ENCODE measurements around the gene DDX39A.
"Not testable (repeated sequence)": the region's sequence is repeated elsewhere in the genome, so short reads cannot be mapped to it uniquely, and the experiment has no call there.

The DDX39A gene

DNA sequence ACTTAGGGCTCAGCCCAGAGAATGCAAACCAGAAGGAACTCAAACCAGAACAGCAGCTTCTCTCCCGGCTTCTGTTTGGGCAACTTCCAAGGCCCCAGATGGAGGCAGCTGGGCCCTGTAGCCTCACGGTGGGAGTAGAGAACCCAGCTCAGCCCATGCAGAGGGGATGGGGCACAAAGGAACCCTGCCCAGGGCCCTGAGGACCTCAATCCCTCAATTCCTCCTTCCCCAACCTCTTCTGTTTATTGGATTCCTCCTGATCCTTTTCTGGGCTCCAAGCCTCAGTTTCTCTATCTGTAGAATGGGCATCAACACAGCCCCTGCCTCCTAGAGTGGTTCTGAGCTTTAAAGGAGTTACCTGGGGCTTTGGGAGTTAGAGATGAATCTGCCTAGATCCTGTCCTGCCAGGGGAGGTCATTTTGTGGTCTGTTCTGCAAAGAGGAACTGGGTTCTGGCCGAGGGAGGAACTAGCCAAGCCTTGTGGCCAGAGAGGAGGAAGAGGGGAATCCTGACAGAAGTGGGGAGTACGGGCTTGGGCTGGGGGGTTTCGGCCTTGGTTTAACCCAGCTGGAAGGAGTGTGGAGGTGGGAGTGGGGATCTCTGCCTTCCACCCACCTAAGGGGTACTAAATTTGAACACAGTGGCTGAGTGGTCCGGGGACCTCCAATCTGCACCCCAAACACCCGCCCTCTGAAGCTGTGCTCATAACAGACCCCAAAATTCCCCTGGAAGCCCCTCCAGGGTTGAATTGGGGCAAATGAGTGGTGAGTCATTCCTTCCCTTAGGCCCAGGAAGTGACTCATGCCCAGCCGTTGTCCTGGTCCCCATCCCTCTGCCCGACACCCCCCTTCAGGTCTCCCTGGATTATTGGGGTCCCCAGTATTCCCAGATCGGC is 35.2 kb downstream of the DDX39A start:
- peak in 1 of 2 experiments; percentile 14 for DNase-seq

DNA sequence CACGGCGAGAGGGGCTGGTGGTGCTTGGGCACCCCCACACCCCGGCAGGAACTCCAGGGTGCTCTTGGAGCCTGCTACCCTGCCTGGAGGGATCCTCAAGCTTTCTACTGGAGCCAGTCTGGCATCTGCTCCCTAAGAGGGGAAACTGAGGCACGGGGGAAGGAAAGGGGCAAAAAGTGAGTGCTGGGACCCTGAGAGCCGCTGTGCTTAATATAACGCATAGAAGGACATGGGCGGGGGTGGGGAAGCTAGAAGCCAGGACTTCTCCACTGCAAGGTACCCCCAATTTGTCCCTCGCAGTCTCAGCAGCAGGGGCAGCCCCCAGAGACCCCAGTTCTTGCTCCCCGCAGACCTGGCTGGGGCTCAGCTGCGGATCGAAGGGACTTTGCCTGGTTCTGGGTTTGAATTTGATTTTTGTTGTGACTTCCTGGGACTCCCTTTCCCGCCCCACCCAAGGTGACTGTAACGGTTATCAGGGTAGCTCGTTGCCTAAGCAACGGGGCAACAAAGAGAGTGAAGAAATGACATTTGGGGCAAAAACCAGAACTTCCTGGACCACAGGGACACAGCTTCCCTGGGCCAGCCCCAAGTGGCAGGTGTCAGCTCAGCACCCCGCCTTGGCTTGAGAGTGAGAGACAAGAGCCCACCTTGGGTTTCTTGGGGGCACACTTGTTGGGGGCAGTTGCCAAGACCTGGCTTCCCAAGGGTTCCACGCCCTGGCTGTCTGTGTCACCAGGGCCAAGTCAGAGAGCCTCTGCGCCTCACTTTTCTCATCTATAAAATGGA is 37.3 kb downstream of the DDX39A start:
- no peak for DNase-seq

DNA sequence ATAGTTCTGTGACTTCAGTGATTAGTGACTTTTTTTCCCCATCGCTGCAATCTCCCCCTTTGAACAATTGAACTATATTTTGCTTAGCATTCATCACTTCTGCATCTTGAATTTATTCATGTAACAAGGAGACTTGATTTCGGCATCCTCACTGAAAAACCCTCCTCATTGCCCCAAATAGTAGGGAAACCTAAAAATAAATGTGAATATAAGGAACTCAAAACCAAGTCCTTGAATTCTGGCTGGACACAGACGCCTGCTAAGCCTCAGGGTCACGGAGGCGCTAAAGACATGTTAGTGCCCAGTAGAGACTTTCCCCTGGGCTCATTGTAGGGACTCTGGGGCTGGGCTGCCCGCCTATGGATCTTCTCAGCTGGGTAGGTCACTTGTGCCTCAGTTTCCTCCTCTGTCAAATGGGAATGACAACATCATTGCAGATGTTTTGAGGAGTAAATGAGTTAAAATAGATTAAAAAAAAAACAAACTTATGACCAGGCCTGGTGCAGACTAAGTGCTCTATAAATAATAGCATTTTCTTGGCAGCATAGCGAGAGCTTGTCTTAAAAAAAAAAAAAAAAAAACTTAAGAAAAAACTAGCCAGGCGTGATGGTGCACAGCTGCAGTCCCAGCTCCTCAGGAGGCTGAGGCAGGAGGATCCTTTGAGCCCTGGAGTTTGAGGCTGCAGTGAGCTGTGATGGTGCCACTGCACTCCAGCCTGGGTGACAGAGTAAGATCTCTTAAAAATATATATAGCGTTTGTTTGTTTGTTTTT is 39.7 kb downstream of the DDX39A start:
- DNase-seq = no peak

DNA sequence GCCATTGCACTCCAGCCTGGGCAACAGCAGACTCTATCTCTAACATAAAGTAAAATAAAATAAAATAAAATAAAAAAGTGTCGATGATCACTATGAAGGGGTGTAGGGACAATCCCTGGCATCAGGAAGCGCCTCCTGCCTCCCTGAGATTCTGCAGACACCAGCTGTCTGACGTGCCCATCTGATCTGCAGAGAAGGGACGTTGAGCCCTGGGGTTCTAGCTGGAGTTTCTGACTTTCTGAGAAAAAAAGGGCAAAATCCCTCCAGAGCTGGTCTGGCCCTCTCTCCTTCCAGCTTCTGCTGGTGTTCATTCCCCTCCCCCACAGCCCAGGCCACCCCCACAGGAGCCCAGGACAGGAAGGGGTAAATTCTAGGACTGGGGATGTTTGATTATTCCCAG is 40.3 kb downstream of the DDX39A start:
- DNase-seq = no peak

DNA sequence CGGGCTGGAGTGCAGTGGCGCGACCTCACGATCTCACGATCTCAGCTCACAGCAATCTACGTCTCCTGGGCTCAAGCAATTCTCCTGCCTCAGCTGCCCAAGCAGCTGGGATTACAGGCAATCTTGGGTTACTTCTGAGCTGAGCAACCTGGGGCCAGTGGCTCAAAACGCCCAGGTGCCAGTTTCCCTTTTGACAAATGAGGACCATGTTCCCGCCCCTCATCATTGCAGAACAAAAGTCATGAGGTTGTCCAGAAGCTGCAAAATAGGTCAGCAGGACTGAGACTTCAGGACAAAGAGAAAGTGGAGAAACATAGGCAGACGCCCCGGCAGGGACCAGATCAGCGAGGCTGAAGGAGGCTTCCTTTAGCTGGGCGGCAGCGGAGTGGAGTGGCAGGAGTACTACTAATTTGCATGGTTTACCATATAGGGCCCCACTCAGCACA is 41.2 kb downstream of the DDX39A start:
- no peak for DNase-seq

DNA sequence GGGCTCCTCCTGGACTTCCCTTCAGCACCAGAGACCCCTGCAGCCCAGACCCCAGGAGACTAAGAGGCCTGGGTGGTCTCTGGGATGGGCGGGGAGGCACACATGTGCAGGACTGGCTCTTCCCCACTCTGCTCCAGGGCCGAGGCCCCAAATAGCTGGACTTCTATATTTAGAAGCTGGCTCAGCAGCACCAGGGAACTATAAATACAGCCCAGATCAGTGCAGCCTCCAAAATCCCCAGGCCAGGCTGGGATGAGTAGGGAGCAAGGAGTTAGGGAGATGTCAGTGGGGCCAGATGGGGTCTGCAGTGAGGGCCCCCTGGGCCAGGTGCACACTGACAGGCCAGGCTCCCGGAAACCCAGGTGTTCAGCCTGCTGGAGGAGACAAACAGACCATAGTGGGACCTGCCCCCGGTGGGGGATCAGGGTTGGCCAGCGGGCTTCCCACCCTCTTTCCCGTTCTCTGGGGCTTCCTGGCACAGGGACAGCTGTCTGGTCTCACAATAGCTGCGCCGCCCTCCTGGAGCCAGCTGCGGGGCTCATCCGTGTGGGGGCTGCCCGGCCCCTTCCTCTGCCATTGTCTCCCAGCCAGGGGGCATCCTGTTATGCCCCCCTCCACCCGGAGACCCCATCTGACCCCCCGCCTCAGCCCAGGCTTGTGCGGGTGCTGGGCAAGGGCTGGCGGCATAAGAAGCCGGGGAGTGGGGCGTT is 43.4 kb downstream of the DDX39A start:
- no peak for DNase-seq

DNA sequence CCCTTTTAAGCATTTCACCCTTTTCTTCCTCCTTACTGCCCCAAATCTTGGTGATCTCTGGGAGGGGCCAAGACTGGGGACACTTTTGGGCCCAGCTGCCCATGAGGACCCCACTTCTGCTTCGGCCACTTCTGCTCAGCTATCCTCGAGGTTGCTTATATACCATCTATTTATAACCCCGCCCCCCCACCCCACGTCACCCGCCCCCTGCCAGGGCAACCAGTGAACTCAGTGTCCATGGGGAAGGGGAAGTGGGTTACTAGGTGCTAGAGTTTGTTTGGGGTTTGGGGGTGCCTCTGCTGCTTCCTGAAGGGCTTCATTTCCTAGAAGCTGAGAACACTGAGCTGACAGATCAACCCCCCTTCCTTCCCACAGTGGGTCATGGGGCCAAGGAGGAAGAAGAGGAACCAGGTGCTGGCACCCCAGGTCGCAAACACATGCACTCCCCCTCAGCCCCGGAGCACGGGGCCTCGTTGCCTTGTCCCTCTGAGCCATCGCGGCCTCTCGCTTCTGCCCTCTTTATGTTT is 44.0 kb downstream of the DDX39A start:
- no peak for DNase-seq

DNA sequence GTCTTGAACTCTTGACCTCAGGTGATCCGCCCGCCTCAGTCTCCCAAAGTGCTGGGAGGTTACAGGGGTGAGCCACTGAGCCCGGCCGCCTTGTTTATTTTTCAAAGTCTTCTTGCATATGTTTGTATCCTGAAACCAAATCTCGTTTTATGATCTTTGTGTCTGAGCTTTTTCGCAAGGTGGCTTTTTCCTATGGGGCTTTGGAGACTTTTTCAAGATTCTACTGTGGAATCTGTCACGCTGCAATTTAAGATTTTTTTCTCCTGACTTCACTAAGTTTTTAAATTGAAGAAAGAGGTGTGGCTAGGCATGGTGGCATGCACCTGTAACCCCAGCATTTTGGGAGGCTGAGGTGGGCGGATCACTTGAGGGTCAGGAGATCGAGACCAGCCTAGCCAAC is 44.8 kb downstream of the DDX39A start:
- DNase-seq = not testable (repeated sequence)

DNA sequence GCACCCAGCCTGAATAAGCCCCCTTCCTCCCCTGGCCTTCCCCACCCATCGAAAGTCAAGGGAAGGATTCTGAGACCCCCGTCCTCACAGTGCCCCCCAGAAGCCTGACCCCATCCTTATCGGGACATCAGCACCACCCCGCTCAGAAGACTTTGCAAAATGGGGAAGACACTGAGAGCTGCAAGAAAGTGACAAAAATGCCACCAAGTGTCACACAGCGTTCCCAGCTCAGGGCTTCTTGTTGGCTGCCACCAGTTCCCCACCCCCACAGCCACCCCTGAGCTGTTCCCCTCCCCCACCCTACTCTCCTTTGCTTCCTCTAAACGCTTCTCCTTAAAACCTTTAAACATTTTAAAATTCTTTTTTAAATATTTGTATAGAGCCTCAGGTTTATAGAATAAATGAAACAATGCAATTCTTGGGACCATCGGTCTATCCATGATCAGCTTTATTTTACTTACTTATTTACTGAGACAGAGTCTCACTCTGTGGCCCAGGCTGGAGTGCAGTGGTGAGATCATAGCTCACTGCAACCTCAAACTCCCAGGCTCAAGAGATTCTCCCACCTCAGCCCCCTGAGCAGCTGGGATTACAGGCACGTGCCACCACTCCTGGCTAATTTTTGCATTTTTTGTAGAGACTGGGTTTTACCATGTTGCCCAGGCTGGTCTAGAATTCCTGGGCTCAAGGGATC is 46.6 kb downstream of the DDX39A start:
- DNase-seq = not testable (repeated sequence)

DNA sequence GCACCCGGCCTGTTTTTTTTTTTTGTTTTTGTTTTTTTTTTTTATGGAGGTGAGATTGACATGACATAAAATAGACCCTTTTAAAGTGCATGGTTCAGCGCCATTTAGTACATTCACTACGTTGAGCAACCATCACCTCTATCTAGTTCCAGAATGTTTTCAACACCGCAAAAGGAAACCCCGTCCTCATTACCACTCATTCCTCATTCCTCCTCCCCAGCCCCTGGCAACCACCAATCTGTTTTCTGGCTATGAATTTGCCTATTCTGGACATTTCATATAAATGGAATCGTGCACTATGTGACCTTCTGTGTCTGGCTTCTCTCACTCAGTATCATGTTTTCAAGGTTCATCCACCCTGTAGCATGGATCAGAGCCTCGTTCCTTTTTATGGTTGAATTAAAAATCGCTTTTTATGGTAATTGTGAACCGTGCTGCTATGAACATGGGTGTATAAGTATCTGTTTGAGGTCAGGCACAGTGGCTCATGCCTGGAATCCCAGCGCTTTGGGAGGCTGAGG is 47.8 kb downstream of the DDX39A start:
- DNase-seq = no peak

DNA sequence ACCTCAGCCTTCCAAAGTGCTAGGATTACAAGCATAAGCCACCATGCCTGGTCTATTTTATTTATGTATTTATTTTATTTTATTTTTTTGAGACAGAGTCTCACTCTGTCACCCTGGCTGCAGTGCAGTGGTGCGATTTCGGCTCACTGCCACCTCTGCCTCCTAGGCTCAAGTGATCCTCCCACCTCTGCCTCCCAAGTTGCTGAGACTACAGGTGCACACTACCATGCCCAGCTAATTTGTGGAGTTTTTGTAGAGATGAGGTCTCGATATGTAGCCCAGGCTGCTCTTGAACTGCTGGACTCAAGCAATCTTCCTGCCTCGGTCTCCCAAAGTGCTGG is 48.2 kb downstream of the DDX39A start:
- DNase-seq = no peak

DNA sequence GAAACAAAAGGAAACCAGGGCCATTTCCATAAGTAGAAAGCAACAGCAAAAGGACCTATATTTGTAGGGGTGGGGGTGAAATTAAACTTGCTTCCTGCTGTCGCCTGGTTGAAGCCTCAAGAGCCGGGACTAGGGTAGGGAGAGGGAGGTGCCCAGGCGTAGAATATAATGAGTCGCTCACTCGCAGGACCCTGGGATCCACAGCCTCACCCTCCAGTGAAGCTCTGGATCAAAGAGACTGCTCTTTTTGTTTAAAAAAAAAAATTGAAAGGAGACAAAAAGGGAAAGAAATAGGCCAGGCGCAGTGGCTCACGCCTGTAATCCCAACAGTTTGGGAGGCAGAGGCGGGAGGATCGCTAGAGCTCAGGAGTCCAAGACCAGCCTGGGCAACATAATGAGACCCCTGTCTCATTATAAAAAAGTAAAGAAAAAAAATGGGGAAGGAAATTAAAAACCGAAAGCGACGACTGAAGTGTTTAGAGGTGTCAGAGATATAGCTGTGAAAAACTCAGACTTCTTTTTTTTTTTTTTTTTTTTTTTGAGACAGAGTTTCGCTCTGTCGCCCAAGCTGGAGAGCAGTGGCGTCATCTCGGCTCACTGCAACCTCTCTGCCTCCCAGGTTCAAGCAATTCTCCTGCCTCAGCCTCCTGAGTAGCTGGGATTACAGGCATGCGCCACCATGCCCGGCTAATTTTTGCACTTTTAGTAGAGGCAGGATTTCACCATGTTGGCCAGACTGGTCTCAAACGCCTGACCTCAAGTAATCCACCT is 48.8 kb downstream of the DDX39A start:
- no peak for DNase-seq

DNA sequence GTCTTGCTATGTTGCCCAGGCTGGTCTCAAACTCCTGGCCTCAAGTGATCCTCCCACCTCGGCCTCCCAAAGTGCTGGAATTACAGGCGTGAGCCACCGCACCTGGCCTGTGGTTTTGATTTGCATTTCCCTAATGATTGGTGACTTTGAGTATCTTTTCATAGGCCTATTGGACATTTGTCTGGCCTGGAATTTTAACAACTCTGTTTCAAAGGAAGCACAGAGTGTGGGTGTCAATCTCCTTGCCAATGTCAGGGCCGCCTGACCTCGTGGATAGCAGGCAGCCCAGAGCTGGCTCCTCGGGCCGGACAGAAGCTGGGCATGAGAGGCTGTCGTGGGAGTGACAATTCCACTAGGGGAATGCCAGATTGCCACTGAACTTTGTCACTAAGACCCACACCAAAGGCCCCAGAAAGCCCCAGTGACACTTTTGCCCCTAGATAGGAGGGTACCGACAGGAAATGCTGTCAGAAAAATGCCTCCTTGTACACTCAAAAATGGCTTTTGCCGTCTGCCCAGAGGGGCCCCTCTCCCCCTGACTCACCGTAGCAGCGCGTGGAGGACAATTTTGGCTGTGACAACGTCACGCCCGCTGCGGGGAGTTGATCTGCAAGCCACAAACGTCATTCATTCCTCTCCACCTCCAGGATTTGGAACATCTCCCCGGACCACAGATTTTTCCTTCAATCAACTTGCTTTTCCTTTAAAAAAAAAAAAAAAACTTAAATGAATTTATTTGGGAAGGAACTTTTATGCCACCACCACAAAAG is 49.6 kb downstream of the DDX39A start:
- no peak for DNase-seq

DNA sequence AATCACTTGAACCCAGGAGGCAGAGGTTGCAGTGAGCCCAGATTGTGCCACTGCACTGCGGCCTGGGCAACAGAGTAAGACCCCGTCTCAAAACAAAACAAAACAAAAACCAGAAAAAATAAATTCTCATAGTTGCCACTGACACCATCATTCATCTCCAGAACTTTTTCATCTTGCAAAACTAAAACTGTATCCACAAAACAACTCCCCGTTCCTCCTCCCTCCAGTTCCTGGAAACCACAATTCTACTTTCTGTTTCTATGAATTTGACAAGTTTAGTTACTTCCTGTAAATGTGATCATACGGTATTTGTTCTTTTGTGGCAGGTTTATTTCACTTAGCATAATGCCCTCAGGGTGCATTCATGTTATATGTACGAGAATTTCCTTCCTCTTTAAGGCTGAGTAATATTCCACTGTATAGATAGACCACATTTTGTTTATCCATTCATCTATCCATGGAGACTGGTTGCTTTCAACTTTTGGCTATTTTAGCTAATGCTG is 51.1 kb downstream of the DDX39A start:
- no peak for DNase-seq

DNA sequence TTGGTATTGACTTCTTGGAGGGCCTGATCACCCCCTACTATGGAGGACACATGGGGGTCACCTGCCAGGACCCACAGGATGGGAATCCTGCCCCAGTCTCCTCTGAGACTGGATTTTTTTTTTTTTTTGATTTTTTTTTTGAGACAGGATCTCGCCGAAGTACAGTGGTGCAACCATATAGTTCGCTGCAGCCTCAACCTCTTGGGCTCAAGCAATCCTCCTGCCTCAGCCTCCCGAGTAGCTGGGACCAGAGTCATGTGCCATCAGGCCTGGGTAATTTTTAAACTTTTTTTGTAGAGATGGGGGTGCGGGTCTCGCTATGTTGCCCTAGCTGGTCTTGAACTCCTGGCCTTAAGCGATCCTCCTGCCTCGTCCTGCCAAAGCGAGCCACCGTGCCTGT is 52.1 kb downstream of the DDX39A start:
- DNase-seq = no peak

DNA sequence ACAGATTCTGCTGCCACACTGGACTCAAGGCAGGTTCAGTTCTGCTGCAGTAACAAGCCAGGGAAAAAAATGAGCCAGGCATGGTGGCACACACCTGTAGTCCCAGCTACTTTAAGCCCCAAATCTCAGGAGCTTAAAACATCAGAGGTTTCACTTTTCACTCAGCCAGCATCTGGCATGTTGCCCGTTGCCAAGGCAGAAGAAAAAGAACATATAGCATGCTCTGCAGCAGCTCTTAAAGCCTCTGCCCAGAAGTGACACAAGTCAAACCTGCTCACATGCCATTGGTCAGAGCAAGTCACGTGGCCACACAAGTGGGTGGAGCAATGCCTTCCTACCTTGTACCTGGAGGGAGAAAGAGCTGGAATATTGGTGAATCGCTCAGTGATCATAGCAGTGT is 52.6 kb downstream of the DDX39A start:
- DNase-seq = peak in 1 of 2 experiments; percentile 48

DNA sequence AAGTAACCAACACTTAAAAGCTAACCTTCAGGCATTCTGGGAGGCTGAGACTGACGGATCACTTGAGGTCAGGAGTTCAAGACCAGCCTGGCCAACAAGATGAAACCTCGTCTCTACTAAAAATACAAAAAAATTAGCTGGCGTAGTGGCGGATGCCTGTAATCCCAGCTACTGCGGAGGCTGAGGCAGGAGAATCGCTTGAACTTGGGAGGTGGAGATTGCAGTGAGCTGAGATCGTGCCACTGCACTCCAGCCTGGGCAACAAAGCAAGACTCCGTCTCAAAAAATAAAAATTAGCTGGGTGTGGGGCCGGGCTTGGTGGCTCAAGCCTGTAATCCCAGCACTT is 55.1 kb downstream of the DDX39A start:
- not testable (repeated sequence) for DNase-seq

DNA sequence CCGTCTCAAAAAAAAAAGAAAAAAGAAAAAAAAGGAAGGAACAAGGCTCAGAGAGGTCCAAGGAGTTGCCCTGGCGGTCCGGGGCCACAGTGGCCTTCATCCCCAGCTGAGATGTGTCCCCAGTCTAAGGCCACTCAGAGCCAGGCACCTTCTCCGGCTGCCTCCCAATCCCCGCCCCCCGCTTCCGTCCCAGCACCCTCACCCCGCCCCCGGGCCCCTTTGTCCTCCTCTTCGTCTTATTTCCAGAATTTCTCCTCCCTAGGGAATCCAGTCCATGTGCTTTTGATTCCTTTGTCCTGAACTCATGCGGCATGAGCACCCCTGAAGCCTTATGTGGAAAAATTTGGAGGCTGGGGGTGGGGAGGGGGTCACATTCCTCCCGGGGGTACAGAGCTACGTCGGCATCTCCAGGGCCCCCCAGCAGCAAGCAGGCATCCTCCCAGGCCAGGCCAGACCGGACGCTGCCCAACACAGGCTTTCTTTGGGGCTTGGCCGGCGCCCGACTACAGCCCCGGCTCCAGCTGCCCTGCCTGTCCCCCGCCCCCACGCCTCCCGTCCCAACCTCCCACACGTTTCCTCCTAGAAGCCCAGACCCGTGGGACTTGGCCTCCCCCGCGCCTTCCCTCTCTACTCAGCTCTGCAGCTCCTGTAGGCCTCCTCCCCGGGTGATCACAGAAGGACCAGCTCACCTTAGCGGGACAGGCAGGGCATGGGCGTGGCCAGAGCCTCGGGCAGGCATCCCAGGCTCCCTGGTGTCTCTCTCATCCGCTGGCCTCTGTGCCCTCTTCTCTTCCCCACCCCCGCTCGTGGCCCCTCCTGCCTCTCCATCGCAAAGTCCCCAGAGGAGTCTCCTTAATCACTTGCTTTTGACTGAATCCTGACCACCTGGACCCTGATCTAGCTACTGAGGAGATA is 55.7 kb downstream of the DDX39A start:
- peak in 1 of 2 experiments; percentile 38 for DNase-seq

DNA sequence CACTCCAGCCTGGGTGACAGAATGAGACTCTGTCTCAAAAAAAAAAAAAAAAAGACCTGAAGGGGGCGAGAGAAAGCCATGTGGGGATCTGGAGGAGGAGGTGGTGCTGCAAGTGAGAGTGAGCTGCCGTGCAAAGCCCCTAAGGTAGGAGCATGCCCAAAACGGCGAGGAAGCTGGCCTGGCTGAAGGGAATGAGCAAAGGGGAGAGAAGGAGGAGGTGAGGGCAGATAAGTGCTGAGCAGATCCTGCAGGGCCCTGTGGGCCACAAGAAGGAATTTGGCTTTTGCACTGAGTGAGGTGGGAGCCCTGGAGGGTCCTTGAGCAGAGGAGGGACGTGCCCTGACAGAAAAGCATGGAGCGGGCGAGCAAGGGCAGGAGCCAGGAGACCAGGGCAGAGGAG is 57.3 kb downstream of the DDX39A start:
- no peak for DNase-seq
